Cardiac fibroblast (primary cell): ENCODE results near the gene BMP2.

ENCODE experiments used
- DNase-seq, 2 donors: peaks; one replicate each; pipeline versions ENCODE4 v3.0.0 to v3.0.0-alpha.2; 2010; ENCODE audit warnings: low read depth in 2 of 2
- H3K4me3 ChIP-seq, 2 donors: replicated peaks in 1 of 2; 1 replicate in 1 of 2; 2 replicates in 1 of 2; pipeline ENCODE4 v1.5.1; 2011; ENCODE audit warnings: low read depth in 2 of 2, low read length in 2 of 2, mild to moderate bottlenecking in 2 of 2, moderate library complexity in 1 of 2
- CTCF ChIP-seq: IDR thresholded peaks from one replicate; pipeline ENCODE4 v1.5.1; 2011; ENCODE audit warnings: low read depth, mild to moderate bottlenecking, low read length, inconsistent platforms

BMP2 gene

GRCh38 chr20:6827472-6827871, 60.0 kb downstream of the BMP2 start:
- TF ChIP-seq CTCF: no peak
- no peak for DNase-seq
- no peak overlapping the region for H3K4me3 ChIP-seq

GRCh38 chr20:6828794-6829423, 61.4 kb downstream of the BMP2 start:
- DNase-seq: peak; percentile 72 to 79
- H3K4me3 ChIP-seq: no peak overlapping the region
- TF ChIP-seq CTCF: peak; percentile 67

- no peak overlapping the region for H3K4me3 ChIP-seq
- peak; percentile 7 to 18 for DNase-seq
- TF ChIP-seq CTCF: peak; percentile 32
Observed at GRCh38 chr20:6829510-6830116, 62.1 kb downstream of the BMP2 start.
